Heart left ventricle (tissue), 16 donors: ENCODE measurements around the gene ADGRL3. TPM values are rescaled to one million over a fixed set of nuclear protein-coding genes. Genes with fewer than 3 reads are reported as not detected.

ENCODE experiments used
- ATAC-seq, 4 donors: fragments of 200-7000 bp; cut with Tn5 transposase; one replicate each; pipeline ENCODE4 v1.9.1; 2020 to 2022; ENCODE audit warnings: moderate library complexity in 4 of 4, mild to moderate bottlenecking in 3 of 4, moderate number of reproducible peaks in 1 of 4
- DNase-seq, 5 donors: peaks; one replicate each; pipeline ENCODE4 v3.0.0-alpha.2; 2020
- H3K27ac ChIP-seq, 12 donors: fragments of 200-600 bp; sonication (generic) in 4 of 12; one replicate each; pipeline versions ENCODE4 v1.5.0 to v1.8.0; 2016 to 2022; ENCODE audit warnings: mild to moderate bottlenecking in 2 of 12
- H3K27me3 ChIP-seq, 9 donors: fragments of 200-600 bp; sonication (generic) in 2 of 9; one replicate each; pipeline versions ENCODE4 v1.5.1 to v1.8.0; 2016 to 2022; ENCODE audit warnings: mild to moderate bottlenecking in 3 of 9
- H3K36me3 ChIP-seq, 9 donors: fragments of 200-600 bp; sonication (generic) in 2 of 9; one replicate each; pipeline versions ENCODE4 v1.5.0 to v1.8.0; 2018 to 2022; ENCODE audit warnings: mild to moderate bottlenecking in 2 of 9
- H3K4me1 ChIP-seq, 12 donors: fragments of 200-600 bp; sonication (generic) in 4 of 12; one replicate each; pipeline versions ENCODE4 v1.5.0 to v1.8.0; 2016 to 2022; ENCODE audit warnings: mild to moderate bottlenecking in 3 of 12
- H3K4me3 ChIP-seq, 12 donors: fragments of 200-600 bp; sonication (generic) in 4 of 12; one replicate each; pipeline versions ENCODE4 v1.5.0 to v1.8.0; 2017 to 2022; ENCODE audit warnings: mild to moderate bottlenecking in 9 of 12, moderate library complexity in 4 of 12
- H3K9me3 ChIP-seq, 12 donors: fragments of 200-600 bp; sonication (generic) in 4 of 12; one replicate each; pipeline versions ENCODE4 v1.5.0 to v1.8.0; 2016 to 2022; ENCODE audit warnings: mild to moderate bottlenecking in 1 of 12
- CTCF ChIP-seq, 12 donors: fragments of 200-600 bp; sonication (generic) in 4 of 12; IDR thresholded peaks; one replicate each; pipeline versions ENCODE4 v1.5.0 to v1.8.0; 2018 to 2022; ENCODE audit warnings: antibody characterized with exemption in 12 of 12, mild to moderate bottlenecking in 5 of 12
- POLR2A ChIP-seq, 2 donors: fragments of 450-650 bp; IDR thresholded peaks; one replicate each; pipeline ENCODE4 v1.6.1; 2017; ENCODE audit warnings: antibody characterized with exemption in 2 of 2, mild to moderate bottlenecking in 2 of 2, moderate library complexity in 2 of 2
- WGBS, 4 donors: extraction: QIAGEN DNeasy Blood & Tissue Kit in 2 of 4; methylation state at CpG; one replicate each; pipeline versions ENCODE4 v1.1.5 to v1.1.7; 2013 to 2018; 5-methylcytosine and 5-hydroxymethylcytosine counted together
- intact Hi-C, 10 donors: fragments of 100-400 bp; cut with DNase I; formaldehyde crosslinking; loops; one replicate each; pipeline versions ENCODE4 v1.11.1 to v1.14.2; 2022
- polyA plus RNA-seq, 2 donors: library from polyadenylated mRNA; stranded (reverse); fragments of 200-250 nt; gene quantifications; one replicate each; pipeline ENCODE4 v1.2.3, GENCODE V29; 2013
- total RNA-seq, 9 donors: library from RNA; depleted of rRNA in 2 of 9; stranded (reverse); fragments of >200 nt in 2 of 9; fragmentation: NEBNext Ultra II Directional in 3 of 9; extraction: Animal tissue kit (Norgen Biotek cat#: 25700) in 3 of 9; gene quantifications; one replicate each; pipeline versions ENCODE4 v1.1.0 to v1.2.4, GENCODE V29; 2016 to 2023
- donor health status: ischemic (EF 13 %, LVEDD 7.1; RV severe dilation, severe dysfunction).
- donor health status: healthy with polysubstance abuse.
- donor health status: DM: no; HTN: yes; CAD: no.
- donor health status: DM: no; HTN: no; CAD: no.
- donor health status: ischemic (EF 25% LVEDD 6.9; RV normal size, moderate dysfunction).
- donor health status: ischemic (EF 25% LVEDD 5.7; RV mildly dilated, moderate dysfunction).
- donor health status: healthy.
- donor health status: DM: yes; HTN: yes; CAD: no.
- donor health status: ischemic (EF 35%, LVEDD 5.7; RV mildly dilated, moderate dysfunction).
- donor health status: nonischemic (EF 11% LVEDD 7.7; RV severe dilation, severe dysfunction).
- donor health status: DM: yes; HTN: yes; CAD: no.
- donor health status: PGD.
- donor health status: ischemic (EF 29% LVEDD 5.4; RV normal size, mild dysfunction).
- donor health status: nonischemic (EF 23%, LVEDD 6.1; RV moderate dilation, normal function).

The ADGRL3 gene
- total and polyA plus RNA-seq, 11 donors = 0.84 to 24.4 (median 7.6) TPM

GRCh38 chr4:61812171-61812570 is 612.0 kb downstream of the ADGRL3 start:
- ATAC-seq (no peak), DNase-seq (no peak)
- H3K36me3 ChIP-seq = no peaks in the 10 kb centered on the region
- intact Hi-C loops = no loop called here
- H3K27ac ChIP-seq = no peak overlapping the region
- 37 to 89% (median 75%) methylated on average over 2 of the region's 2 CpGs for WGBS, 4 donors
- H3K27me3 ChIP-seq = no peaks in the 10 kb centered on the region
- TF ChIP-seq CTCF (IDR thresholded peaks at IDR 0.05) = no peak
- no peak for TF ChIP-seq POLR2A (IDR thresholded peaks at IDR 0.05)
- H3K4me1 ChIP-seq = no peaks in the 10 kb centered on the region
- no peak overlapping the region for H3K4me3 ChIP-seq
- H3K9me3 ChIP-seq = no peaks in the 10 kb centered on the region

- Histone ChIP-seq H3K4me1 (no peaks in the 10 kb centered on the region), H3K4me3 (no peak overlapping the region), H3K27me3 (no peaks in the 10 kb centered on the region), H3K9me3 (no peaks in the 10 kb centered on the region), H3K27ac (no peak overlapping the region), H3K36me3 (no peaks in the 10 kb centered on the region)
- 80 to 97% (median 91%) methylated on average over 4 of the region's 4 CpGs for WGBS, 4 donors
- ATAC-seq (no peak), DNase-seq (no peak)
- intact Hi-C loops = no loop called here
- TF ChIP-seq POLR2A (IDR thresholded peaks at IDR 0.05) (no peak), CTCF (IDR thresholded peaks at IDR 0.05) (no peak)
Measured at GRCh38 chr4:61817071-61817470, 616.9 kb downstream of the ADGRL3 start.

- TF ChIP-seq POLR2A (IDR thresholded peaks at IDR 0.05) (no peak), CTCF (IDR thresholded peaks at IDR 0.05) (no peak)
- Histone ChIP-seq H3K4me1 (no peaks in the 10 kb centered on the region), H3K9me3 (no peaks in the 10 kb centered on the region), H3K27me3 (no peaks in the 10 kb centered on the region), H3K27ac (no peak overlapping the region), H3K4me3 (no peak overlapping the region), H3K36me3 (no peaks in the 10 kb centered on the region)
- WGBS, 4 donors = 63 to 84% (median 75%) methylated on average over 3 of the region's 3 CpGs
- DNase-seq (no peak), ATAC-seq (no peak)
- intact Hi-C loops = no loop called here
Measured at GRCh38 chr4:61820136-61820535, 620.0 kb downstream of the ADGRL3 start.

GRCh38 chr4:61824454-61824853 is 624.3 kb downstream of the ADGRL3 start:
- H3K4me1 ChIP-seq = no peaks in the 10 kb centered on the region
- no peak for DNase-seq
- no peak overlapping the region for H3K4me3 ChIP-seq
- no peaks in the 10 kb centered on the region for H3K9me3 ChIP-seq
- H3K27ac ChIP-seq = no peak overlapping the region
- no peaks in the 10 kb centered on the region for H3K27me3 ChIP-seq
- ATAC-seq = no peak
- H3K36me3 ChIP-seq = no peaks in the 10 kb centered on the region
- 77 to 86% (median 81%) methylated on average over 2 of the region's 2 CpGs for WGBS, 4 donors
- intact Hi-C loops = no loop called here
- TF ChIP-seq POLR2A (IDR thresholded peaks at IDR 0.05) (no peak), CTCF (IDR thresholded peaks at IDR 0.05) (no peak)
